Fibroblast of skin of scalp (primary cell): ENCODE results near the gene RAB37. TPM values are rescaled to one million over a fixed set of nuclear protein-coding genes. Genes with fewer than 3 reads are reported as not detected.
A peak's percentile ranks its signal among the peaks of the same experiment; 100 is the strongest.

Experiments
- DNase-seq: peaks from one replicate; pipeline ENCODE4 v3.0.0-alpha.2; 2013
- polyA plus RNA-seq, 2 experiments: library from polyadenylated mRNA; unstranded; fragments of 120-200 nt; gene quantifications; one replicate each; pipeline ENCODE4 v1.2.1, GENCODE V29; 2013; ENCODE audit not compliant: insufficient read length in 2 of 2

RAB37 gene, protein sequence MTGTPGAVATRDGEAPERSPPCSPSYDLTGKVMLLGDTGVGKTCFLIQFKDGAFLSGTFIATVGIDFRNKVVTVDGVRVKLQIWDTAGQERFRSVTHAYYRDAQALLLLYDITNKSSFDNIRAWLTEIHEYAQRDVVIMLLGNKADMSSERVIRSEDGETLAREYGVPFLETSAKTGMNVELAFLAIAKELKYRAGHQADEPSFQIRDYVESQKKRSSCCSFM
- polyA plus RNA-seq (2013, experiment 1 of 2; ENCODE audit: insufficient read length) = 0.07 TPM
- 0.15 TPM for polyA plus RNA-seq (2013, experiment 2 of 2; ENCODE audit: insufficient read length)

DNA sequence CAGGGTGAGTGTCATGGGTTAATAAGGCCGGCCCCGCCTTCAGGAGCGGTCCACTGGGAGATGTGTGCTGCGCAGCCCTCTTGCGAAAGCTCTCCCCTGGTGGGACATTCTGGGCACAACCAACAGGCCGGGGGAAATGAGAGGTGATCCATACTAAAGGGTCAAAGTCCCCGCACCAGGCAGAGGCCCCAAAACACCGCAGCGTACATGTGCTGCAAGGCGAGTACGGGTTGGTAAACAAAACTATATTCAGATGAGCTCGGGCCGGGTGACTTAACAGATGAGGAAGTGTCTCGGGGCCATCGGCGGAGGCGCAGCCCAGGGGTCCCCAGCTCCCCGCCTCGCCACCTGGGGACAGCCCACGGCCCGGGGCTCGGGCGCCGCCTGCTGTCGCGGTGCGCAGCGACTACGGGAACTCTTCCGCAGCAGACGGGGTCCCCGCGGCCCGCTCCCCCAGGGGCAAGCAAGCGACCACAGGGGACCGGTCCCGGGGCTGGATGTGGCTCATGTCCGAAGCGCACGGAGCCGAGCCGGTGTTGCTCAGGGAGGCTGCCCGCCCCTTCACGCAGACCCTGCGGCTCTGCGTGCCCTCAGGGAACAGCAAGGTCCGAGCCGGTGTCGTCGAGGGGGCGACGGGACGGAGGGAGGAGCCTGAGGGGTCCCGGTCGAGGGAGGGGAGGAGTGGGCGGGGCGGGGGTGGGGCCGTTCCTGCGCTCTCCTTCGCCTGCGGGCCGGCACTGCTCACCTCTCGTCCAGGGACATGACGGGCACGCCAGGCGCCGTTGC, at the start of gene RAB37:
Gene RAB37, plus strand, starts transcription at position 744 of the 786 bp plus-strand sequence. Its CDS starts 17 bp downstream, at position 761.
- peak; percentile 12 for DNase-seq

DNA sequence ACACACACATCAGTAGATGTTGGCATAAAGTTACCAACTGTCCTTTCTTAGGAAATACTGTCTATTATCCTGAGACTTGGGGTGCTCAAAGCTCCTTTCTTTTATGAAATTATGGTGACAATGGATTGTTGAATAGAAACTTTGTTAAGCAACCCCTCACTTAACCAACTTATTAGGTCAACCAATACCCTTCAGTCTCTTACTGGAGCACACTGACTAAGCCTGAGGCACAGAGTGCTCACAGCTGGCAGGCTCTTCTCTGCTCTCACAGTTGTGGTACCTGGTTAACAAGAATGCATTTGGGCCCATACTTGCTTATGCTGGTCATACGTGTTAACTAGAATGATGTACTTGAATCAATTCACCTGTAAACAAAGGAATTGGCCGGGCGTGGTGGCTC, 49.2 kb upstream of the RAB37 start:
- no peak for DNase-seq

DNA sequence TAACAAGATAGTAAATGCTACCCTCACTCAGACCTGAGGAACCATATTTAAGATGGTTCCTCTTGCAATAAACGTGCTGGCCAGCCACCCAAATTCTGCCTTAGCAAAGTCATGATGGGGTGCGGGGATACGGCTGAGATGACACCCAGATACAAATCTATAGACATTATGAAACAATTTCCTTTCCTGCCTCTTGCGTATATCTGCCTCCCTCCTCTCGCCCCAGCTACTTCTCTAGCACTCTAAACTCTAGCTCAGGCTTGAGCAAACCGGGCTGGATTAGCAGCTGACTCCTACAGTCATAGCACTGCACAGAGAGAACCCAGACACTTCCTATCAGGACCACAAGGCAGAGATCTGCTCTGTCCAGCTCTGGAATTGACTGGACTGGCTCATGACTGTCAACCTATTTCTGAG, 46.6 kb upstream of the RAB37 start:
- DNase-seq = no peak

DNA sequence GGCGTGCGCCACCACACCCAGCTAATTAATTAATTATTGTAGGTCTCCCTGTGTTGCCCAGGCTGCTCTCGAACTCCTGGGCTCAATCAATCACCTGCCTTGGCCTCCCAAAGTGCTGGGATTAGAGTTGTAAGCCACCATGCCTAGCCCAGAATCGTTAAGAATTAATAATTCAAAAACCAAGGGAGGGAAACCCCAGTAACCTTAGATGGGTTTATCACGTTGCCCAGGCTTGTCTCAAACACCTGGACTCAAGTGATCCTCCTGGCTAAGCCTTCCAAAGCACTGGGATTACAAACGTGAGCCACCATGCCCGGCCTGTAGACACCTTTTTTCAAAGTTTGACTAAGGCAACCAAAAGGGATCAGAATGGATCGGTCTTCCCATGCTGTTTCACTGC, 45.9 kb upstream of the RAB37 start:
- no peak for DNase-seq

DNA sequence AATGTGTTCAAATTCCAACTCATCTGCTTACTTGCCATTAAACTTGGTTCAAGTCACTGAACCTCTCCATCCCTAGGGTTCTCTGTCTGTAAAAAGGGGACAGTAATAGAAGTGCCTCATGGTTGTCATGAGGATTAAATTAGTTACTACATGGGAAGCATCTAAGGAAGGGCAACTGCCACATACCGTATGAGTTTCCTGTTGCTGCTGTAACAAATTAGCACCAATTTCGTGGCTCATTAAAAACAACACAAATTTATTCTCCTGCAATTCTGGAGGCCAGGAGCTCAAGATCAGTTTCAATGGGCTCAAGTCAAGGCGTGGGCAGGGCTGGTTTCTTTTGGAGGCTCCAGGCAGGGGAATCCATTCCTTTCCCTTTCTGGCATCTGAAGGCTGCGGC, 43.0 kb upstream of the RAB37 start:
- DNase-seq = no peak

DNA sequence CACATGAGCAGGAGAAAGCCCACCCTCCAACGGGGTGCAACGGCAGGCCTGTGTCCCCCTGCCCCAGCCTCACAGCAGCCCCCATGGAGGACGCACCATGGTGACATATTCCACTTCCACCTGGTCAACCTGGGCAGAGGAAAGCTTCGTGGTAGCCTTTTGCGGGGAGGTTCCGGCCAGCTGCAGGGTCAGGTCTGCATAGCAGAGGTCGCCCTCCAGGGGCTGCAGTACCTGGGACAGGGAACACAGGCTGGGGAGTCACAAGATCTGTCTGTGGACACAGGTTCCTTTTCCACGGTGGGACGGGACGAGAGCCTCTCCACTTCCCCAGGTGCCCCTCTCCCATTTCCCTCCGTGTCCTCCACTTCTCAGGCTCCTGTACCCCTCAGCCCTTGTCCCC, 41.4 kb upstream of the RAB37 start:
- no peak for DNase-seq

DNA sequence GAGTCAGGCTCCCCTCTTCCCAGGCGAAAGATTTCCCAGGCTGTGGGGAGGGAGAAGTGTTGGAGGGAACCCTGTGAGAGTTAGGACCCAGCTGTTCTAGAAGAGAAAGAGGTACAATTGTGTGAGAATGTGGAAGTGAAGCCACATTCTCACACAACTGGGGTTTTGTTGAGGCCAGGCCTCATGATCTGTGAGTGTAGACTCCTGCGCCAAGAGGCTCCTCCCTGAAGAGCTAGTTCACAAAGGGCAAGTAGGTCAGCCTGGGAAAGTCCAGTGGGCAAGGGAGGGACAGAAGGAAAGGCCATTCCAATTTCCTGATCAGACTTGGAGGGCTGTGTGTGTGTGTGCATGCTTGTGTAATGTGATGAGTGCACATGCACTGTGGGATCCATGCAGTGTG, 39.5 kb upstream of the RAB37 start:
- DNase-seq = no peak

DNA sequence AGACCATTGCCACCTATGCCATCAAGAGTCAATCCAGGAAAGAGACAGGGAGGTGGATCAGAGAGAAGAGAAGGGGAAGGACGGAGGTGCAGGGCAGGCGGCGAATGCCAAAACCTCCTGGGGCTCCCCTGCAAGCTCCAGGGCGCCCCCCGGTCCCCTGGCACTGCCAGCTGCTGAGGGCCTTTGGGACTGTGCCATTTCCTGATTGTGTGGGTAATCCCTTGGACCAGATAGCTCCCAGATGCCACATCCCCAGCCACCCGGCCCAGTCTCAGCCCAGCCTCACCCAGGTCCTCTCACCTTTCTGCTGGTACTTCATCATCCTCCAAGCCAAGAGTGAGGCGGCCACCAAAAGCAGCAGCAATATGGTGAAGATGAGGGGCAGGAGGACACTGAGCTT, 39.0 kb upstream of the RAB37 start:
- DNase-seq = no peak

DNA sequence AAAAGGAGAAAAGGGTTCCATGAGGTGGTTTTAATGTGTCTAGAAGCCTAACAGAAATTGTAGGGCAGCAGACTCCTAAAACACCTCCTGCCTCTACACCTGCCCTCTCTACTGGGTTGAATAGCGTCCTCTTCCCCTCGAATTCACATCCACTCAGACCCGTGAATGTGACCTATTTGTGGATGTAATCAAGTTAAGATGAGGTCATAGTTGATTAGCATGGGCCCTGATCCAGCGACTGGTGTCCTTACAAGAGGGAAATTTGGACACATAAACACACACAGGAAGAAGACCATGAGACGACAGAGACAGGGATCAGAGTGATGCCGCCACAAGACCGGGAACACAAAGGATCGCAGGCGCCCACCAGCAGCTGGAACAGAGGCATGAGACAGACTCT, 37.8 kb upstream of the RAB37 start:
- no peak for DNase-seq

DNA sequence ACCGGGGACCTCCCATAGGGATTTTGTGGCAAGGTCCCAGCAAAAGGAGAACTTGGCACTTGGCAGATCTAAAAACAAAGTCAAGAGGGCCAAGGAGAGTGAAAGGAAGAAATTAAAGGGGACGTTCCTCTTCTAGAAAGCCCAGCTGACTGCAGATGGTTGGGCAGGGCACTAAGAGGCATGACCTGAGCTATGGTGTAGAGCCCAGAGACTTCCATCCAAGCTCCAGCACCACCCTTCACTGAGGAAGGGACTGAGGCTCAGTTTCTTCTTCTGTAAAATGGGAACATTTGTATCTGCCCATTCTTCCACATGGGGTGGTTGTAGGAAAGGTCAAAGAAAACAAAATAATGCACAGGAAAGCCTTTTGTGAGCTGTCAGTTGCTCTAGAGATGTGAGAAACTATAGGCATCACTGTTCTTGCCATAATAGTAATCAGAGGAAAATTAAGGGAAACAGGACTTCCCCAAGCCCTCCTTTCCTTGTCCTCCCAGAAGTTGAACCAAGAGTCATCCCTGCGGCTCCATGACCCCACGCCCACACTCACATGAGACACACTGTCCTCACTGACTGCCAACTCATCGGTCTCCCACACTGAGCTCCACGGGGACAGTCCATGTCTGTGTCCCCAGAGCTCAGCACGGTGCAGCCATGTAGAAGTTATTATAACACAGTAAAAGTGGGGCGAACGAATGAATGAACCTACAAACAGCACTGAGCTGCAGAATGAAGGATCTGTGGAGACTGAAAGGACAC, 34.8 kb upstream of the RAB37 start:
- no peak for DNase-seq

DNA sequence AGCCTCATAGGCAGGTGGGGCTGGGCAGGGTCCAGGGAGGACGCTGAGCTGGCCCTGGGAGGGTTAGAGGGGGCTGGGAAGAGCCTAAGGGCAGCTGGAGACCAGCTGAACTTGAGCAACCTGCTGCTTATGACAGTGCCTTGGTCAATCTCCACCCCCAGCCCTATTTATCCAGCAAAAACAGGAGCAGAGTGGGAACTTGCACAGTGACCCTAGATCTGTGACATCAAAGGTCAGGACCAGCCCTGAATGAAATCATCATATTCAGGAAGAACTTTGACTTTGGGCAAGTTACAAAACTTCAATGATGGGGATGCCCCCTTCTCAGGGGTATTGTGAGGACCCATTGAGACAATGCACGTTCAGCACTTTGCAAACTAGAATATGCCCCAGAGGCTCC, 33.7 kb upstream of the RAB37 start:
- DNase-seq = no peak

DNA sequence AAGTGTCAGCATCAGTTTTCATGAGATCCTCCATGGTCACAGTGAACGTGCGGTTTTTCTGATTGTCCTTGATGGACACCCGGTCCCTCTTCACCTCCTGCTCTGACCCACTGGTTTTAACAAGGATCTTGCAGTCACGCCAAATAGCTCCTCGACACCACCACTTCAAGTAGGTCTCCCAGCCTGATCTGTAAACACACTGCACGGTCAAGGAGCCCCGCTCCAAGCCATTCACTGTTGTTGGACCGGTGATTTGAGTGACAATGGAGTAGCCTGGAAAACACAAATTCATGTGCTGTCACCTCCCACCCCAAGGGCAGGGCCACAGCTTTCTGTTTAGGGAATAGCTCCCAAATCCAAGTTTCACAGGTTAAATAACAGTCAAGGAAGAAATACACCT, 32.5 kb upstream of the RAB37 start:
- no peak for DNase-seq

DNA sequence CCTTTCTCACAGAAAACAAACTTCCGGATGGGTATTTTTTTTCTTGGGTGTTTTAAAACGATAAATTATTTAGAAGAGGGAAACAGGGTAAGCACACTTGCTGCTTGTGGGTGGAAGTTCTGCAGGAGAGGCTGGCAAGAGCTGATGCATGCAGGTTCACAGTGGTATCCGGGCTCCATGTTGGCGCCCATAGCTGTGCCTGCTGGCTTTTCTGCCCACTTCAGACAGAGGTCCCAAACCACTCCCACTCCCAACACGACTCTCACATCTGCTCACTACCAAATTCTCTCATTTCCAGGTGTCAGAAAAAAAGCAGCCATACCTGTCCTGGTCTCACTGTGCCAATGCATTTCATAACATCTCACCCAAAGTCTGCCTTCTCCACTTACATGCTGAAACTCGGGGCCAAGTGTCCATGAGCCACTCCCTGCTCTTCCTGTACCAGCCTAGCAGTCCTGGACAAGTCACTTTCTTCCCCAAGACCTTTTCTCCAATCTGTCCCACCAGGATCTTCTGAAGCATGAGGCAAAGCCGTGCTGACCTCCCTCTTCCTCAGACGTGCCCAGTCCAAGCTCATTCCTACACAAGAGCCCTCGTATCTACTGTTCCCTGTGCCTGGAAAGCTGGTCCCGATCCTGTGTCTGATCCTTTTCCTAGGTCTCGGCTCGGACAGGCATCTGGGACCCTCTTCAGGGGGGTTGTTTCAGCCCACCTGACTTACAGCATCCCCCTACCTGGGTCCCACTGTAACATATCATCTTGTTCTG, 25.8 kb upstream of the RAB37 start:
- no peak for DNase-seq

DNA sequence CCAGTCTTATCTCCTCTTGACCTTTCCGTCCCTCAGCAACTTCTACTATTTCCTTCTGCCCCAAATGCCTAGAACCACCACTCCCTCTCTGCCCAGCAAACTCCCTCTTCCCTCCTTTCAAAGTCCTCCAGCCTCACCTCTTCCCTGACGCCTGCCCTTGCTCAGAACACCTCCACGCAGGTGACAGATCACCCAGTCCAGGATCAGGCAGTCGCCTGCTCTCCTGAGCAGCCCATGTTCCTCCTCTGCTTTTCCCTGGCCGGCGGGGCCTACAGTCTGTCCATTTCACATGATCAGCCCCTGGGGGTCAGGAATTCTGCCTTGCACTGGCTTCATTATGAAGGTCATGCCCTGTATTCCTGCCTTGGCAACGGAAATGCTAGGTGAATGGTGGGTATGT, 24.8 kb upstream of the RAB37 start:
- DNase-seq = no peak

DNA sequence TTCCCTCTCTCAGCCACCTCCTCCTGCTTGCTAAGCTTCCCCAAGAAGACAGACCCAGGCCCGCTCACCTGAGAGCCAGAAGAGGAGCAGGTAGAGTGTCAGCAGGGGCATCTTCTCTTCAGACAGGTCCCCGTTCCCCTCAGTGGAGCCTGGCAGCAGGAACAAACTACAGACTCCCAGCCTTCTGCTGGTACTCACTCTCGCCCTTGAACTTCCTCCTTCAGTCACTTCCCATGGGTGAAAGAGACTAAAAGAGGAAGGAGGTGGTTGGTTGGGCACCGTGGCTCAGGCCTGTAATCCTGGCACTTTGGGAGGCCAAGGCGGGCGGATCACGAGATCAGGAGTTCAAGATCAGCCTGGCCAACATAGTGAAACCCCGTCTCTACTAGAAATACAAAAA, 24.3 kb upstream of the RAB37 start, which contains the start of gene CD300LF:
Gene CD300LF, minus strand, starts transcription at position 168 of the 400 bp plus-strand sequence. Its CDS starts 57 bp downstream, at position 111.
- no peak for DNase-seq

DNA sequence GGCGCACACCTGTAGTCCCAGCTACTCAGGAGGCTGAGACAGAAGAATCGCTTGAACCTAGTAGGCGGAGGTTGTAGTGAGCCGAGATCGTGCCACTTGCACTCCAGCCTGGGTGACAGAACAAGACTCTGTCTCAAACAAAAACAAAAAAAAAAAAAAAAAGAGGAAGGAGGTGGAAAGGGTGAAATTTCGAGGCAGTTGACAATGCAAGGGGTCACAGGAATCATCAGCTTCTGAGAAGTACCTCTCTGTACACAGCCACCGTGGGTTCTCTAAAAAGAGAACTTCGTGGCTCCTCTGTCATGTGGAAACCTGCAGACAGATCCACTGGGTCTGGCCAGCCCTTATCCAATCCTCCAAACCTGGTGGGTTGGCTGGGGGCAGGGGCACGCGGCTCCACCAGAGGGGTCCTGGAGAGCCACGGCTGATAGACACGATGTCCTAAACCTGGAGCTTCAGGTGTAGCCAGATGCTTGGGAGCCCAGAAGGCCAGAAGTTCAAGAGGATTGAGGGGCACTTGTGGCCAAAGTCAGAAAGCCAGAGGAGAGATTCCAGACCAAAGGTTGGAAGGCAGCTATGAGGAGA, 23.8 kb upstream of the RAB37 start:
- no peak for DNase-seq

DNA sequence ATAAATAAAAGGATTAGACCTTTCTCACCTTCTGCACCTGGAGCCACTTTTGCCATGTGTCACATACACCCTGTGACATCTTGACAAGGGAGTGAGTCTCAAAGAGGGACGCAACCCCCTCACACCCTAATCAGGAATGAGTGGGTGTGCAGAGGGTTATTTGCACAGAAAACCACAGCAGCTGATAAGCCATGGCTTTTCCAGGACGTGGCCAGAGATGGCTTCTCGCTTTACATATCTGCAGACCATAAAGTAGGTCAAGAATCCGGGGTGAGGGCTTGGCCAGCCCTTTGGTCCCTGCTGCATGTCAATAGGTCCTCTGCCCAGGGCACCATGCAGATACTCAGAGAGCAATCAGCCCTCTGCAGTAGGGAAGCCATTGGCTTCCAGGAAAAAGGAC, 21.9 kb upstream of the RAB37 start:
- DNase-seq = no peak

DNA sequence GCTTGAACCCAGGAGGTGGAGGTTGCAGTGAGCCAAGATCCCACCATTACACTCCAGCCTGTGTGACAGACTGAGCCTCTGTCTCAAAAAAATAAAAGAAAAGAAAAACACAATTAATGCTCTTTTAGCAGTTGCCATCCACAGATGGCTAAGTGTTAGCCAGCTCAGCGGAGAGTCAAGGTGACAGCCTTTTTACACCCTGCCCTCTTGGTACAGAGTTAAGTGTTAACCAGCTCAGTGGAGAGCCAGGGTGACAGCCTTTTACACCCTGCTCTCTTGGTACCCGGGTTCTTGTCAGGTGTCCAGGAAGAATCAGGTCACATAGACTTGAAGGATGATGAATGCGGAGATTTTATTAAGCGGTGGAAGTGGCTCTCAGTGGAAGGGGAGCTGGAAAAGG, 16.6 kb upstream of the RAB37 start:
- no peak for DNase-seq

DNA sequence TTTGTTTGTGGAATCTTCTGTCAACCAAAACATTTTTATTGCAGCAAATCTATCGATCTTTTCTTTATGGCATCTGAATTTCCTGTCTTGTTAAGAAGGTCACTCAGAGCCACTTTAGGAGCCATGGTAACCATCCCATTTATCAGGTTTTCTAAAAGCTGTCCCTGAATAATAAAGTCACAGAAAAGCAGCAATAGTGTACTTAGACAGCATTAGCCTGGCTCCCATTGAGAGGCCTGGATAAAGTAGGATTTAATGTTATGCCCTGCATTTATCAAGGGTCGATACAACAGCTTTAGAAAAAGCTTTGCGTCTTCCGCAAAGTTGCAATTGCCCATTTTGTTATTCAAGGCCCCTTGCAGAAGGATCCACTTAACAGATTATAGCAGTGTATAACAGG, 14.3 kb upstream of the RAB37 start:
- DNase-seq = no peak

DNA sequence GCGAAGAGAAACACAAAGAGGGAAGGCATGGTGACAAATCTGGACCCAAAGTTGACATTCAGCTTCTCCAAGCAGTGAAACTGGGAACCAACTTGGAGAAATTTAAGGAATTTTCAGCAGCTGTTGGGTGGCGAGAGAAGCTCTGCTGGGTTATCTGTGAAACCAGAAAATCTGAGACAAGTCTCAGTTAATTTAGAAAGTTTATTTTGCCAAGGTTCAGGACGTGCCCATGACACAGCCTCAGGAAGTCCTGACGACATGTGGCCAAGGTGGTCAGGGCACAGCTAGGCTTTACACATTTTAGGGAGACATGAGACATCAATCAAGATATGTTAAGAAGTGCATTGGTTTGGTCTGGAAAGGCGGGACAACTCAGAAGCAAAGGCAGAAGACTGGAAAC, 13.2 kb upstream of the RAB37 start:
- DNase-seq = no peak

DNA sequence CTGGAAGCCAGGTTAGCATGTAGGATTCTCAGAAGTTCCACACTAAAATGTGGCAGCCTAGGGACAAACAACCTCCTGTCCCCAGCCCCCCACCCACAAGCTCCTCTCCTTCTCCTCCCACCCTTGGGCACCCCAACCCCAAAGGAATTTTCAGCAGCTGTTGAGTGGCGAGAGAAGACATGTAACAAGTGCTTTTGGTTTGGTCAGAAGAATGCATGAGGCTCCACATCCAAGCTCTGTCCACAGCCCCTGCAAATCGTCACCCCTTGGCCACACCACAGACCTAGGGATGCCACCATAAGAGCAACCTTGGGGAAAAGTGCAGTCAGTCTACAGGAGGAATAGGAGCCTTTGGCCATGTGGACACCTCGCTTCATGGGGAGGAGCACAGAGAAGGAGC, 11.9 kb upstream of the RAB37 start:
- no peak for DNase-seq

DNA sequence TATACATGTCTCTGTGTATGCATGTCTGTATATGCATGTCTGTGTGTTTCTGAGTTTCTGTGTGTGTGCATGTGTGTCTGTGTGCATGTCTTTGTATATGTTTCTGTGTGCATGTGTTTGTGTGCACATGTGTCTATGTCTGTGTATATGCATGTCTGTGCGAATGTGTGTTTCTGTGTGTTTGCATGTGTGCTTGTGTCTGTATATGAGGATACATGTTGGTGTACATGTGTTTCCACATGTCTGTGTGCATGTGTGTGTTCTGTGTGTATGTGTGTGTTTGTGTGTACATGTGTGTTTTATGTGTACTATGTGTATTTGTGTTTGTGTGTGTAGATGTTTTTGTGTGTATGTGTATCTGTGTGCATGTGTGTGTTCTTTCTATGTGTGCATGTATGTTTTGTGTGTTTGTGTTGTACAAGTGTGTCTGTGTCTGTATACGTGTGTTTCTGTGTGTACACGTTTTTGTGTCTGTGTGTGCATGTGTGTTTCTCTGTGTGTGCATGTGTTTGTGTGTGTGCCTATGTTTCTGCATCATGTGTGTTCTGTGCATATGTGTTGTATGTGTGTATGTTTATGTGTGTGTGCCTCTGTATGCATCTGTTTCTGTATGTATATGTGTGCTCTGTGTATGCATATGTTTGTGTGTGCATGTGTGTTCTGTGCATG, 8.9 kb upstream of the RAB37 start:
- no peak for DNase-seq
